MM.1S (cell line): ENCODE measurements around the gene PLXNA4.

Source experiments
- DNase-seq: peaks from one replicate; pipeline ENCODE4 v3.0.0-alpha.2; 2015
- H2AFZ ChIP-seq: fragments of 300-600 bp; sonication (generic); 2 replicates; pipeline ENCODE4 v1.6.0; 2016; ENCODE audit warnings: antibody characterized with exemption, low read length
- H3F3A ChIP-seq: fragments of 300-600 bp; sonication (generic); 2 replicates; pipeline ENCODE4 v1.6.1; 2016; ENCODE audit warnings: mild to moderate bottlenecking, antibody characterized with exemption, low read length, moderate library complexity, mixed read lengths; ENCODE audit not compliant: insufficient read depth
- H3K27ac ChIP-seq: fragments of 300-600 bp; sonication (generic); 2 replicates; pipeline ENCODE4 v1.5.1; 2016; ENCODE audit warnings: mild to moderate bottlenecking, low read length
- H3K27me3 ChIP-seq: fragments of 300-600 bp; sonication (generic); replicated peaks from 2 replicates; pipeline ENCODE4 v1.6.0; 2016; ENCODE audit warnings: low read length; ENCODE audit not compliant: insufficient read depth
- H3K36me3 ChIP-seq: fragments of 300-600 bp; sonication (generic); replicated peaks from 2 replicates; pipeline ENCODE4 v1.6.1; 2016; ENCODE audit warnings: mild to moderate bottlenecking, low read length, mixed read lengths; ENCODE audit not compliant: insufficient read depth
- H3K4me1 ChIP-seq: fragments of 300-600 bp; sonication (generic); 2 replicates; pipeline ENCODE4 v1.6.1; 2016; ENCODE audit warnings: low read length, mixed read lengths
- H3K4me2 ChIP-seq: fragments of 300-600 bp; sonication (generic); 2 replicates; pipeline ENCODE4 v1.6.0; 2016; ENCODE audit warnings: low read depth, low read length
- H3K4me3 ChIP-seq: fragments of 300-600 bp; sonication (generic); 2 replicates; pipeline ENCODE4 v1.5.1; 2016; ENCODE audit warnings: low read length, mixed read lengths
- H3K79me2 ChIP-seq: fragments of 300-600 bp; sonication (generic); 2 replicates; pipeline ENCODE4 v1.6.1; 2016; ENCODE audit warnings: mixed run types, low read length, mixed read lengths
- H3K9ac ChIP-seq: fragments of 300-600 bp; sonication (generic); 2 replicates; pipeline ENCODE4 v1.6.1; 2016; ENCODE audit warnings: low read length, mixed read lengths
- H3K9me2 ChIP-seq: fragments of 300-600 bp; sonication (generic); replicated peaks from 2 replicates; pipeline ENCODE4 v1.6.1; 2016; ENCODE audit warnings: mild to moderate bottlenecking, low read length, mixed read lengths; ENCODE audit not compliant: insufficient read depth
- H3K9me3 ChIP-seq: fragments of 300-600 bp; sonication (generic); replicated peaks from 2 replicates; pipeline ENCODE4 v1.6.1; 2016; ENCODE audit warnings: mild to moderate bottlenecking, low read length, mixed read lengths; ENCODE audit not compliant: insufficient read depth
- H4K20me1 ChIP-seq: fragments of 300-600 bp; sonication (generic); 2 replicates; pipeline ENCODE4 v1.6.1; 2016; ENCODE audit warnings: mild to moderate bottlenecking, low read length, moderate library complexity, mixed read lengths; ENCODE audit not compliant: insufficient read depth
- CTCF ChIP-seq: fragments of 300-600 bp; sonication (generic); IDR thresholded peaks from 2 replicates; pipeline ENCODE4 v1.5.1; 2016; ENCODE audit warnings: antibody characterized with exemption, low read length, mixed read lengths
- EZH2 ChIP-seq: fragments of 300-600 bp; sonication (generic); optimal IDR thresholded peaks from 2 replicates; pipeline ENCODE3; 2017; ENCODE audit warnings: low read depth, mild to moderate bottlenecking, antibody characterized with exemption, low read length, mixed read lengths
- EZH2phosphoT487 ChIP-seq: fragments of 300-600 bp; sonication (generic); IDR thresholded peaks from 2 replicates; pipeline ENCODE4 v1.6.1; 2018; ENCODE audit warnings: antibody characterized with exemption, low read length

PLXNA4 gene

GRCh38 chr7:132438926-132439325 is 137.3 kb downstream of the PLXNA4 start:
- Histone ChIP-seq H3K4me2 (no peak overlapping the region), H3K79me2 (no peaks in the 10 kb centered on the region), H3K27me3 (no peaks in the 10 kb centered on the region), H3F3A (no peaks in the 10 kb centered on the region), H3K9me2 (no peaks in the 10 kb centered on the region), H4K20me1 (no peaks in the 10 kb centered on the region), H2AFZ (no peak overlapping the region), H3K36me3 (no peaks in the 10 kb centered on the region), H3K9me3 (no peaks in the 10 kb centered on the region), H3K4me1 (no peaks in the 10 kb centered on the region), H3K27ac (no peak overlapping the region), H3K9ac (no peak overlapping the region), H3K4me3 (no peak overlapping the region)
- TF ChIP-seq CTCF: no peak
- TF ChIP-seq EZH2: no peak
- TF ChIP-seq EZH2phosphoT487: no peak
- no peak for DNase-seq

DNA sequence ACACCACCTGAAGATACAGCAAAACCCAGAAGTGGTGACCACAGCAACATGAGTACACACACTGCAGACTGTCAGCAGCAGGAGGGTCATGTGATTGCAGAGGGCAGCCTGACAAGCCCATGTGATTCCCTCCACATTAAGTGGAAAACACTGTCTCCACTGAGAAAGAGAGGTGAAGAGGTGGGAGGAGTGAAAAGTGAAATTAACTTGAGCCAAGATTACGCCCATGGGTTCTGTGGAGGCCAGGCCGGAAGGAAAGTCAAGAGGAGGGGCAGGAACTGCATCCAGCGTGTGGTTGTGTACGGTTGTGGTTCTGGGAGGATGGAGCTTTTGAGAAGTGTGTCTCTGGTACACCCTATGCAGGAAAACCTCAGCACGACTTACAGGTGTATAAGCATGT is 138.5 kb downstream of the PLXNA4 start:
- Histone ChIP-seq H4K20me1 (no peaks in the 10 kb centered on the region), H3F3A (no peaks in the 10 kb centered on the region), H3K36me3 (no peaks in the 10 kb centered on the region), H3K27me3 (no peaks in the 10 kb centered on the region), H3K9ac (no peak overlapping the region), H3K4me3 (no peak overlapping the region), H3K4me2 (no peak overlapping the region), H3K79me2 (no peaks in the 10 kb centered on the region), H2AFZ (no peak overlapping the region), H3K9me3 (no peaks in the 10 kb centered on the region), H3K4me1 (no peaks in the 10 kb centered on the region), H3K27ac (no peak overlapping the region), H3K9me2 (no peaks in the 10 kb centered on the region)
- TF ChIP-seq CTCF (no peak), EZH2 (no peak), EZH2phosphoT487 (no peak)
- DNase-seq: no peak

DNA sequence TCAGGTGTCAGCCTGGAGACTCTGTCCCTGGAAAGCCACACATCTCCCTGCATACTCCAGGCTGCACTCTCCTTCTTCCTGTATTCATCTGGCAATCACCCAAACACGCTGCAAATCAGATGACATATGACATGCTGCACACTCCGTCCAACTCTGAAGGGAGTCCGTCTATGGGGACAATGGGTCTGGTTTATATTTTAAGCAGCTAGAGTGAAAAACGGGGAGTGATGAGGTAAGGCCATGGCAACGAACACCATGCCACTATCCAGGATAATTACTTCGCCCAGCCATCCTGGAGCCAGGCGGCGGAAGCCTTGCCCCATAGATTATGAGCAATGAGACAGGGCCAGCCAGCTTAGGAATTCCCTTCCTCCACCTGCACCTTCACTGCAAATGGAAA is 140.1 kb downstream of the PLXNA4 start:
- Histone ChIP-seq H3K27me3 (no peaks in the 10 kb centered on the region), H2AFZ (no peak overlapping the region), H3K27ac (no peak overlapping the region), H3K36me3 (no peaks in the 10 kb centered on the region), H3K79me2 (no peaks in the 10 kb centered on the region), H3K9me3 (no peaks in the 10 kb centered on the region), H3K4me3 (no peak overlapping the region), H3K9ac (no peak overlapping the region), H3K4me2 (no peak overlapping the region), H3K4me1 (no peaks in the 10 kb centered on the region), H3K9me2 (no peaks in the 10 kb centered on the region), H3F3A (no peaks in the 10 kb centered on the region), H4K20me1 (no peaks in the 10 kb centered on the region)
- DNase-seq: no peak
- TF ChIP-seq EZH2: no peak
- TF ChIP-seq EZH2phosphoT487: no peak
- TF ChIP-seq CTCF: no peak
